Sigmoid colon (tissue), 7 donors: ENCODE data around the gene FGFBP3. TPM values are rescaled to one million over a fixed set of nuclear protein-coding genes. Genes with fewer than 3 reads are reported as not detected.

Experiments used
- DNase-seq: peaks from one replicate; pipeline ENCODE4 v3.0.0-alpha.2; 2019
- H3K27ac ChIP-seq, 4 donors: fragments of 200-600 bp; sonication (generic); one replicate each; pipeline ENCODE4 v1.5.1; 2016 to 2019; ENCODE audit warnings: mild to moderate bottlenecking in 1 of 4
- H3K27me3 ChIP-seq, 3 donors: fragments of 200-600 bp; sonication (generic); one replicate each; pipeline ENCODE4 v1.5.1; 2019; ENCODE audit warnings: mild to moderate bottlenecking in 1 of 3
- H3K36me3 ChIP-seq, 4 donors: fragments of 200-600 bp; sonication (generic); one replicate each; pipeline ENCODE4 v1.5.1; 2016 to 2019
- H3K4me1 ChIP-seq, 4 donors: fragments of 200-600 bp; sonication (generic); one replicate each; pipeline ENCODE4 v1.5.1; 2017 to 2019
- H3K4me3 ChIP-seq, 4 donors: fragments of 200-600 bp; sonication (generic); one replicate each; pipeline ENCODE4 v1.5.1; 2017 to 2019; ENCODE audit warnings: mild to moderate bottlenecking in 2 of 4, moderate library complexity in 1 of 4
- H3K9me3 ChIP-seq, 4 donors: fragments of 200-600 bp in 3 of 4; sonication (generic) in 3 of 4; one replicate each; pipeline versions ENCODE4 v1.5.1 to v1.6.1; 2013 to 2019
- EP300 ChIP-seq, 4 donors: sonication (generic); formaldehyde crosslinking; IDR thresholded peaks; one replicate each; pipeline ENCODE4 v1.6.1; 2017; ENCODE audit warnings: antibody characterized with exemption in 4 of 4
- POLR2A ChIP-seq, 2 donors: fragments of 450-650 bp; IDR thresholded peaks; one replicate each; pipeline ENCODE4 v1.6.1; 2016; ENCODE audit warnings: antibody characterized with exemption in 2 of 2, mild to moderate bottlenecking in 2 of 2, moderate library complexity in 2 of 2
- POLR2AphosphoS5 ChIP-seq, 4 donors: sonication (generic); formaldehyde crosslinking; IDR thresholded peaks; one replicate each; pipeline ENCODE4 v1.6.1; 2017; ENCODE audit warnings: antibody characterized with exemption in 4 of 4
- WGBS, 2 donors: extraction: QIAGEN DNeasy Blood & Tissue Kit; methylation state at CpG; one replicate each; pipeline ENCODE4 v1.1.7; 2013; 5-methylcytosine and 5-hydroxymethylcytosine counted together
- intact Hi-C: fragments of 100-400 bp; cut with DNase I; formaldehyde crosslinking; loops from one replicate; pipeline ENCODE4 v1.15.1; 2023
- polyA plus RNA-seq, 3 donors: library from polyadenylated mRNA; stranded (reverse); fragments of 200-250 nt; gene quantifications; one replicate each; pipeline ENCODE4 v1.2.3, GENCODE V29; 2013
- small RNA-seq, 3 donors: library from RNA; depleted of rRNA; stranded (forward); fragments of <200 nt; gene quantifications; one replicate each; pipeline ENCODE3, GENCODE V24; 2016
- total RNA-seq, 4 donors: library from RNA; depleted of rRNA; stranded (reverse); fragments of >200 nt; gene quantifications; one replicate each; pipeline ENCODE4 v1.1.0, GENCODE V29; 2016
- TF ChIP-seq, protein P1 (sequence below), 4 experiments: fragments of 450-650 bp in 3 of 4; fragments of 200-600 bp in 1 of 4; IDR thresholded peaks; one replicate each; pipeline ENCODE4 v1.5.1; 2016 to 2019; ENCODE audit warnings: antibody characterized with exemption in 4 of 4, mild to moderate bottlenecking in 3 of 4, moderate library complexity in 2 of 4
- donor health status: healthy with polysubstance abuse.
- donor health status: Bipolar disorder and iron deficiency.
- donor health status: healthy.

Gene FGFBP3
- total and polyA plus RNA-seq, 7 donors: 0.16 to 1.2 (median 0.65) TPM; not detected in 1

GRCh38 chr10:91864099-91864498, 45.2 kb downstream of the FGFBP3 start:
- intact Hi-C loops: no loop called here
- H3K27ac ChIP-seq: no peak overlapping the region
- H3K4me1 ChIP-seq: no peaks in the 10 kb centered on the region
- TF ChIP-seq, protein P1, sequence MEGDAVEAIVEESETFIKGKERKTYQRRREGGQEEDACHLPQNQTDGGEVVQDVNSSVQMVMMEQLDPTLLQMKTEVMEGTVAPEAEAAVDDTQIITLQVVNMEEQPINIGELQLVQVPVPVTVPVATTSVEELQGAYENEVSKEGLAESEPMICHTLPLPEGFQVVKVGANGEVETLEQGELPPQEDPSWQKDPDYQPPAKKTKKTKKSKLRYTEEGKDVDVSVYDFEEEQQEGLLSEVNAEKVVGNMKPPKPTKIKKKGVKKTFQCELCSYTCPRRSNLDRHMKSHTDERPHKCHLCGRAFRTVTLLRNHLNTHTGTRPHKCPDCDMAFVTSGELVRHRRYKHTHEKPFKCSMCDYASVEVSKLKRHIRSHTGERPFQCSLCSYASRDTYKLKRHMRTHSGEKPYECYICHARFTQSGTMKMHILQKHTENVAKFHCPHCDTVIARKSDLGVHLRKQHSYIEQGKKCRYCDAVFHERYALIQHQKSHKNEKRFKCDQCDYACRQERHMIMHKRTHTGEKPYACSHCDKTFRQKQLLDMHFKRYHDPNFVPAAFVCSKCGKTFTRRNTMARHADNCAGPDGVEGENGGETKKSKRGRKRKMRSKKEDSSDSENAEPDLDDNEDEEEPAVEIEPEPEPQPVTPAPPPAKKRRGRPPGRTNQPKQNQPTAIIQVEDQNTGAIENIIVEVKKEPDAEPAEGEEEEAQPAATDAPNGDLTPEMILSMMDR (IDR thresholded peaks at IDR 0.05): no peak
- TF ChIP-seq POLR2A (IDR thresholded peaks at IDR 0.05) (no peak), POLR2AphosphoS5 (IDR thresholded peaks at IDR 0.05) (no peak), EP300 (IDR thresholded peaks at IDR 0.05) (no peak)
- no peak overlapping the region for H3K4me3 ChIP-seq
- DNase-seq: no peak
- H3K9me3 ChIP-seq: no peaks in the 10 kb centered on the region
- WGBS, 2 donors: 16 to 58% methylated on average over 2 of the region's 2 CpGs
- no peaks in the 10 kb centered on the region for H3K27me3 ChIP-seq
- peaks cover 0 to 55% (median 27%) of the 10 kb centered on the region in 4 donors for H3K36me3 ChIP-seq

- no peak overlapping the region for H3K27ac ChIP-seq
- no peaks in the 10 kb centered on the region for H3K27me3 ChIP-seq
- peaks cover 10 to 87% (median 43%) of the 10 kb centered on the region in 4 donors for H3K36me3 ChIP-seq
- no peak for DNase-seq
- WGBS, 2 donors: 87 to 95% methylated on average over 1 of the region's 1 CpG
- H3K4me1 ChIP-seq: no peaks in the 10 kb centered on the region
- no peak overlapping the region for H3K4me3 ChIP-seq
- intact Hi-C loops: no loop called here
- TF ChIP-seq POLR2A (IDR thresholded peaks at IDR 0.05) (no peak), EP300 (IDR thresholded peaks at IDR 0.05) (no peak), POLR2AphosphoS5 (IDR thresholded peaks at IDR 0.05) (no peak)
- TF ChIP-seq, protein P1 (IDR thresholded peaks at IDR 0.05): no peak
- no peaks in the 10 kb centered on the region for H3K9me3 ChIP-seq
Measured at GRCh38 chr10:91860885-91861284, 48.4 kb downstream of the FGFBP3 start.

DNA sequence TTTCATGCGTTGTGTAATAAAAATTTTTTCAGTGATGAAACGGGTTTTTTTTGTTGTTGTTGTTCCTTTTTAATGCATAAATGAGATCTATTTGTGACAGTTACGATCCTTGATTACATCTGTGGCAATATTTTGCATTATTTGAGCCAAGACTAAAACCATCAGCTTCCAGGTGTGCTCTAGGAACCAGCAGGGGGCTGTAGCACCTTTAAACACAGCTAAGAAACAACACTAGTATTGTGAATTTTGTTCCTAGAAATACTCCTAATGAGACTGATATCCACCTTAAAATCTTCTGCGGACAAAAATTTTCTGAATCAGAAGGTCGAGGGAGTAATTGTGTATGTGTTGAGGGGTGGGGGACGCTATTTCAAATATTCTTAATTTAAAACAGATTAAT, 52.6 kb downstream of the FGFBP3 start:
- peaks cover 10 to 100% (median 42%) of the 10 kb centered on the region in 4 donors for H3K36me3 ChIP-seq
- H3K4me1 ChIP-seq: no peaks in the 10 kb centered on the region
- WGBS, 2 donors: 85 to 90% methylated on average over 6 of the region's 6 CpGs
- H3K27ac ChIP-seq: no peak overlapping the region
- DNase-seq: no peak
- H3K27me3 ChIP-seq: no peaks in the 10 kb centered on the region
- intact Hi-C loops: loop anchor here (10.0 kb wide), 1 partner anchor 48 kb away; the partner anchor contains the start of gene FGFBP3
- TF ChIP-seq, protein P1 (IDR thresholded peaks at IDR 0.05): peak in 1 of 4 experiments; percentile 7
- TF ChIP-seq POLR2A (IDR thresholded peaks at IDR 0.05): no peak
- no peak overlapping the region for H3K4me3 ChIP-seq
- H3K9me3 ChIP-seq: no peaks in the 10 kb centered on the region

Small RNAs within 50 kb of the gene (small RNA-seq; reads per million reads assigned to genes)
- 0 reads per million in 3 donors for gene AL359198.2

Other genes with a start within 250 kb of the FGFBP3 start
- 10 to 100 TPM; 37.4 to 46.7 (median 40.5) TPM for gene TNKS2, start 111.1 kb downstream of the FGFBP3 start, total RNA-seq
- 10 to 100 TPM in 2 of 3 donors, 1 to 10 TPM in 1; 9.0 to 13.1 (median 11.1) TPM for gene TNKS2, start 111.1 kb downstream of the FGFBP3 start, polyA plus RNA-seq
- gene BTAF1, start 14.3 kb upstream of the FGFBP3 start, total RNA-seq: 10 to 100 TPM; 34.6 to 45.5 (median 35.3) TPM
- 10 to 100 TPM in 1 of 3 donors, 1 to 10 TPM in 2; 1.8 to 10.7 (median 2.5) TPM for gene BTAF1, start 14.3 kb upstream of the FGFBP3 start, polyA plus RNA-seq